ENCODE data around the gene ANKHD1. TPM values are rescaled to one million over a fixed set of nuclear protein-coding genes. Genes with fewer than 3 reads are reported as not detected.

ANKHD1 gene
- total and polyA plus RNA-seq, 2 of the 8 experiments (the other 6 are each of a cell fraction or from before 2014, with no cell fraction given) = 69.9 to 108 TPM

DNA sequence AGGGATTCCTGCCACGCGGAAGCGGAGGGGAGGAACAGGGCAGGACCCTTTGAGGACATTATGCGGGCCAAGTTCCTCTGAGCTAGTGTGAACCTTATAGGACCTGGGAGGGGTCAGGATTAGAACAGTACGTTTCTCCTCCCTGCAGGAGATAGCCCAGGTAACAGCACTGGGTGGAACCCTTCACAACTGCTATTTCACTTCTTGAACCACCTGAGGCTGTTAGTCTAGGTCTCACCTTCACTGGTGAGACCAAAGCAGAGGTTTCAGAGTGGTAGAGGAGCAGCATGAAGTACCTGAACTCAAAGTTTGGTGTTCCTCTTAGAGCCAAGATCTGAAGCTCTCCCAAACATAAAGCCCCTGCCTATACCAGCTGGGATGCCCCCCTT lies 146.7 kb downstream of the ANKHD1 start:
- Histone ChIP-seq H3K9ac (replicated peaks in 1 of 4; ENCODE audit: extremely low read depth in 1 of 4, low read depth in 3 of 4, low read length in 3 of 4) (peak overlapping the region in 3 of 4 experiments; percentile 66 to 75 (median 74); a peak in 6 of 7 replicates), H3K56ac (replicated peaks; ENCODE audit: insufficient read length, low read depth, low read length) (peak overlapping the region; percentile 17)

More for the DNA sequence above, 146.7 kb downstream of the ANKHD1 start:
- Histone ChIP-seq H3K4me2 (ENCODE audit: insufficient read depth in 1 of 2, low read depth in 2 of 2, low read length in 2 of 2) (peak overlapping the region; percentile 71 to 94), H3K4ac (replicated peaks; ENCODE audit: insufficient read length, low read depth, low read length) (no peak overlapping the region), H3K9me3 (ENCODE audit: insufficient read depth in 2 of 2, low read depth in 1 of 2, low read length in 1 of 2) (no peaks in the 10 kb centered on the region), H3K4me3 (ENCODE audit: extremely low read depth in 1 of 4, insufficient read depth in 2 of 4, low read depth in 3 of 4, low read length in 4 of 4) (peak overlapping the region; percentile 34 to 66 (median 44)), H3K79me1 (ENCODE audit: low read depth, low read length) (no peaks in the 10 kb centered on the region; the same call in 1 of the 2 replicates), H3K4me1 (replicated peaks in 1 of 4; ENCODE audit: control insufficient read depth in 3 of 4, insufficient read depth in 4 of 4, low read length in 3 of 4) (peaks cover 0 to 18% (median 6%) of the 10 kb centered on the region in 4 experiments; a peak in 4 of 7 replicates), H3K27me3 (replicated peaks in 1 of 4; ENCODE audit: control insufficient read depth in 3 of 4, extremely low read depth in 1 of 4, insufficient read depth in 3 of 4, low read length in 3 of 4) (no peaks in the 10 kb centered on the region), H3K36me3 (ENCODE audit: control insufficient read depth in 2 of 4, insufficient read depth in 4 of 4, low read length in 3 of 4) (peaks cover 11 to 39% (median 28%) of the 10 kb centered on the region in 4 experiments), H3K23ac (ENCODE audit: insufficient read length) (no peak overlapping the region), H2AK5ac (ENCODE audit: low read depth, low read length) (no peak overlapping the region; the same call in 1 of the 2 replicates), H2BK120ac (replicated peaks; ENCODE audit: low read depth, low read length) (no peak overlapping the region), H4K8ac (ENCODE audit: extremely low read depth, insufficient read depth, low read length) (peak overlapping the region; percentile 94), H4K91ac (replicated peaks; ENCODE audit: insufficient read length, low read length) (no peak overlapping the region), H4K20me1 (replicated peaks in 1 of 2; ENCODE audit: control insufficient read depth in 1 of 2, insufficient read depth in 2 of 2, low read length in 2 of 2) (peaks cover 0 to 3% of the 10 kb centered on the region in 2 experiments), H3K14ac (ENCODE audit: insufficient read length) (no peak overlapping the region), H2BK12ac (ENCODE audit: low read depth, low read length) (peak overlapping the region; percentile 3; the same call in 1 of the 2 replicates), H3K23me2 (ENCODE audit: low read depth, low read length) (peaks cover 6% of the 10 kb centered on the region), H2BK5ac (ENCODE audit: low read depth, low read length) (0 out of 2 replicates have a peak overlapping the region, but pooled peaks have one; percentile 38), H2BK20ac (ENCODE audit: low read length) (no peak overlapping the region), H3K27ac (ENCODE audit: low read depth, low read length) (peak overlapping the region; percentile 73), H3K79me2 (ENCODE audit: control insufficient read depth in 1 of 2, insufficient read depth in 2 of 2, low read length in 2 of 2) (0 out of 4 replicates have a peak, but pooled peaks cover 0 to 3% of the 10 kb centered on the region in 2 experiments), H3K18ac (ENCODE audit: extremely low read depth, low read length) (peak overlapping the region; percentile 68; the same call in 1 of the 2 replicates), H2AFZ (ENCODE audit: low read length) (peak overlapping the region; percentile 14; the same call in 1 of the 2 replicates), H2BK15ac (ENCODE audit: low read length) (no peak overlapping the region), H4K5ac (ENCODE audit: insufficient read length, low read depth, low read length) (no peak overlapping the region)
- TF ChIP-seq POLR2A (IDR thresholded peaks at IDR 0.05; ENCODE audit: control extremely low read depth in 1 of 2, low read depth in 2 of 2, low read length in 2 of 2) (peak in 1 of 2 experiments; percentile 30; a peak in 2 of 3 replicates), POLR2AphosphoS5 (IDR thresholded peaks at IDR 0.05; ENCODE audit: low read depth, low read length) (peak; percentile 44; the same call in 1 of the 2 replicates), HDAC6 (IDR thresholded peaks at IDR 0.05; ENCODE audit: low read depth, low read length) (no peak)
- FAIRE-seq (no peak), DNase-seq (ENCODE audit: low read depth in 1 of 2, low spot score in 2 of 2) (no peak)
- 32% methylated on average over 5 of the region's 5 CpGs; no CpG with 5 or more reads in 1 of the 2 experiments for WGBS, 2 experiments (ENCODE audit: extremely low coverage in 1 of 2, insufficient coverage in 1 of 2, insufficient read length in 1 of 2, insufficient replicate concordance in 2 of 2, low coverage in 1 of 2, low lambda C conversion rate in 2 of 2, missing lambda C conversion rate in 1 of 2)
- ChIA-PET CTCF (ENCODE audit: partially characterized antibody) (interaction anchor here (1.0 to 3.1 kb wide), 21 partner anchors 10 to 310 kb away, joined by 3 to 19 read pairs (median 4); partner anchors contain the start of genes HARS1, HARS2, SLC35A4 and SRA1), POLR2A (ENCODE audit: partially characterized antibody) (interaction anchor here (0.6 to 14.4 kb wide), 19 partner anchors 11 to 203 kb away, joined by 3 to 191 read pairs (median 5); partner anchors contain the start of genes APBB3, DND1, HARS1 and HARS2)

Data from H1 (cell line).